Gastroesophageal sphincter (tissue), 4 donors: ENCODE data around the gene SYNPR. TPM values are rescaled to one million over a fixed set of nuclear protein-coding genes. Genes with fewer than 3 reads are reported as not detected.

Experiments used
- ATAC-seq: fragments of 150-250 bp; one replicate; pipeline ENCODE4 v1.9.1; 2016; ENCODE audit warnings: mild to moderate bottlenecking, moderate library complexity
- H3K27ac ChIP-seq, 4 donors: fragments of 200-600 bp; sonication (generic) in 3 of 4; 1 replicate in 3 of 4; 2 replicates in 1 of 4; pipeline ENCODE4 v1.5.1; 2016 to 2019
- H3K27me3 ChIP-seq: fragments of 200-600 bp; sonication (generic); one replicate; pipeline ENCODE4 v1.5.1; 2019
- H3K36me3 ChIP-seq, 2 donors: fragments of 200-600 bp; sonication (generic); one replicate each; pipeline ENCODE4 v1.5.1; 2019; ENCODE audit warnings: control low read depth in 1 of 2
- H3K4me1 ChIP-seq, 3 donors: fragments of 200-600 bp; sonication (generic); 1 replicate in 2 of 3; 2 replicates in 1 of 3; pipeline ENCODE4 v1.5.1; 2016 to 2019; ENCODE audit warnings: control low read depth in 2 of 3
- H3K4me3 ChIP-seq, 2 donors: fragments of 200-600 bp; sonication (generic); one replicate each; pipeline ENCODE4 v1.5.1; 2019; ENCODE audit warnings: mild to moderate bottlenecking in 1 of 2, moderate library complexity in 1 of 2
- H3K9me3 ChIP-seq, 3 donors: fragments of 200-600 bp; sonication (generic); one replicate each; pipeline ENCODE4 v1.5.1; 2017 to 2019; ENCODE audit warnings: control low read depth in 2 of 3
- EP300 ChIP-seq: sonication (generic); formaldehyde crosslinking; IDR thresholded peaks from one replicate; pipeline ENCODE4 v1.6.1; 2017; ENCODE audit warnings: antibody characterized with exemption, mild to moderate bottlenecking
- POLR2A ChIP-seq, 2 donors: fragments of 450-650 bp; IDR thresholded peaks; one replicate each; pipeline ENCODE4 v1.6.1; 2017; ENCODE audit warnings: antibody characterized with exemption in 2 of 2, mild to moderate bottlenecking in 2 of 2, moderate library complexity in 1 of 2
- POLR2AphosphoS5 ChIP-seq: sonication (generic); formaldehyde crosslinking; IDR thresholded peaks from one replicate; pipeline ENCODE4 v1.6.1; 2017; ENCODE audit warnings: antibody characterized with exemption
- WGBS, 2 donors: methylation state at CpG; one replicate each; pipeline ENCODE4 v1.1.5; 2018; ENCODE audit warnings: low coverage in 1 of 2; 5-methylcytosine and 5-hydroxymethylcytosine counted together
- small RNA-seq, 4 donors: library from RNA; depleted of rRNA; stranded (forward); fragments of <200 nt; gene quantifications; one replicate each; pipeline ENCODE3, GENCODE V24; 2016
- total RNA-seq, 4 donors: library from RNA; depleted of rRNA; stranded (reverse); fragments of >200 nt; gene quantifications; one replicate each; pipeline ENCODE4 v1.1.0, GENCODE V29; 2016
- TF ChIP-seq, protein P1 (sequence below), 4 experiments: fragments of 200-600 bp in 2 of 4; fragments of 450-650 bp in 2 of 4; sonication (generic) in 1 of 4; IDR thresholded peaks; one replicate each; pipeline ENCODE4 v1.5.1; 2017 to 2019; ENCODE audit warnings: antibody characterized with exemption in 4 of 4, mild to moderate bottlenecking in 2 of 4, moderate library complexity in 2 of 4

Gene SYNPR
- total RNA-seq, 4 donors from 2014 or later: 0.47 TPM; not detected in 3

GRCh38 chr3:63656786-63657185 is 378.7 kb downstream of the SYNPR start:
- Histone ChIP-seq H3K9me3 (no peaks in the 10 kb centered on the region), H3K27me3 (no peaks in the 10 kb centered on the region), H3K36me3 (no peaks in the 10 kb centered on the region), H3K27ac (no peak overlapping the region), H3K4me3 (no peak overlapping the region), H3K4me1 (no peaks in the 10 kb centered on the region)
- ATAC-seq: no peak
- WGBS, 2 donors: 75 to 82% methylated on average over 6 of the region's 6 CpGs
- TF ChIP-seq POLR2A (IDR thresholded peaks at IDR 0.05): no peak
- TF ChIP-seq, protein P1, sequence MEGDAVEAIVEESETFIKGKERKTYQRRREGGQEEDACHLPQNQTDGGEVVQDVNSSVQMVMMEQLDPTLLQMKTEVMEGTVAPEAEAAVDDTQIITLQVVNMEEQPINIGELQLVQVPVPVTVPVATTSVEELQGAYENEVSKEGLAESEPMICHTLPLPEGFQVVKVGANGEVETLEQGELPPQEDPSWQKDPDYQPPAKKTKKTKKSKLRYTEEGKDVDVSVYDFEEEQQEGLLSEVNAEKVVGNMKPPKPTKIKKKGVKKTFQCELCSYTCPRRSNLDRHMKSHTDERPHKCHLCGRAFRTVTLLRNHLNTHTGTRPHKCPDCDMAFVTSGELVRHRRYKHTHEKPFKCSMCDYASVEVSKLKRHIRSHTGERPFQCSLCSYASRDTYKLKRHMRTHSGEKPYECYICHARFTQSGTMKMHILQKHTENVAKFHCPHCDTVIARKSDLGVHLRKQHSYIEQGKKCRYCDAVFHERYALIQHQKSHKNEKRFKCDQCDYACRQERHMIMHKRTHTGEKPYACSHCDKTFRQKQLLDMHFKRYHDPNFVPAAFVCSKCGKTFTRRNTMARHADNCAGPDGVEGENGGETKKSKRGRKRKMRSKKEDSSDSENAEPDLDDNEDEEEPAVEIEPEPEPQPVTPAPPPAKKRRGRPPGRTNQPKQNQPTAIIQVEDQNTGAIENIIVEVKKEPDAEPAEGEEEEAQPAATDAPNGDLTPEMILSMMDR (IDR thresholded peaks at IDR 0.05): no peak
- no peak for TF ChIP-seq EP300
- TF ChIP-seq POLR2AphosphoS5: no peak

DNA sequence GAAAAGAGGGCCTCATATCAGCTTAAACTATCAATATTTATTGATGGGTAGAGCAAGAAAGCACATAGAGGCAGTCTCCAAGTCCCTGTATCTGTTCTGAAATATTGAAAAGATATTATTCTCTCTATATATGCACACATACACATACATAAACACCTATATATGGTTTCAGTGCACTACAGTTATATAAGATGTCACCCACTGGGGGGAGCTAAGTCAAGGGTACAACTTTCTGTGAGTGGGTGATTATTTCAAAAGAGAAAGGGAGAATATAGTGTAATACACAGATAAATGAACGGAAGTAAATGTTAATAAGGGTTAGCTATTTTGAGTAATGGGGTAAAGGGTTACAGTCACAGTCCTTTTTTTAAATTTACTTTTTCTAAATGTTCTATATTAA is 383.1 kb downstream of the SYNPR start:
- WGBS, 2 donors: 53 to 62% methylated on average over 1 of the region's 1 CpG
- Histone ChIP-seq H3K9me3 (no peaks in the 10 kb centered on the region), H3K27ac (no peak overlapping the region), H3K4me3 (no peak overlapping the region), H3K4me1 (no peaks in the 10 kb centered on the region), H3K27me3 (no peaks in the 10 kb centered on the region), H3K36me3 (no peaks in the 10 kb centered on the region)
- TF ChIP-seq POLR2AphosphoS5 (no peak), POLR2A (IDR thresholded peaks at IDR 0.05) (no peak), EP300 (no peak)
- TF ChIP-seq, protein P1 (IDR thresholded peaks at IDR 0.05): no peak
- ATAC-seq: no peak

DNA sequence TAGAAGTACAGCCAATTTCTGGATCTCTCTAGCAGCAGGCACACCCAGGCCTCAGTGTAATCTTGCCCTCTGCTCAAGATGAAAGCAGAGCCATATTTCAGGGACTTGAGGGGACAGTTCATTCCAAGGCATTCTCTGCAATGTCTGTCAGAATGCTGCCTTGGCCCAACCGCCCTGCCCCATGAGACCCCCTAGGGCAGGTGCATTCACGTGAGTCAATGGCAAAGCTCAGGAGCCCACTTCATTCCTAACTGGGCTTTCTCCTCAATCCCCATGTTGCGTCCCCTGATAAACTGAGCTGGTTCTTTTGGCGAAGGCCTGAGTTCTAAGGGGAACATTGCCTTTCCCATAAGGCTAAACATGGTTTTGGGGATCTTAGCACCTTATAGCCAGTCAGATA is 383.9 kb downstream of the SYNPR start:
- WGBS, 2 donors: 60% methylated on average over 1 of the region's 4 CpGs; no CpG with 5 or more reads in 1 of the 2 donors
- TF ChIP-seq, protein P1 (IDR thresholded peaks at IDR 0.05): no peak
- TF ChIP-seq POLR2AphosphoS5: no peak
- no peak for TF ChIP-seq POLR2A (IDR thresholded peaks at IDR 0.05)
- TF ChIP-seq EP300: no peak

DNA sequence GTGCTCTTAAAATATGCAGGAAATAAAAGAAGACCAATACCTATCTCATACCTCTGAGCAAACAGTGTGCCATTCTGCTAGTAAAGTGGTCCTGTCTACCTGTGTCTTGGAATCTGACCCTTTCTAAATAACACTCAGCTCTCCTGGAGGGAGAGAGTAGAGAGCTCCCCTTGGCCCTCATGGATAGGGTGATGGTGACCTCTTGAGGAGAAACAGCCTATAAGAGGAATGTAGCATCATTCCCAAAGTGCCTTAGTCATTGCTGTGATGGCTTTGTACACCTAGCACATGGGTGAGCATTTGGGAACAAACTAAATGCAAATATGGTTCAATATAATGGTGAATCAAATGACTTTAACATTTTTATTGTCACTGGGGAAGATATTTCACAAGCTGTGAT is 384.4 kb downstream of the SYNPR start:
- no peaks in the 10 kb centered on the region for H3K36me3 ChIP-seq
- ATAC-seq: no peak
- H3K9me3 ChIP-seq: no peaks in the 10 kb centered on the region
- H3K27ac ChIP-seq: no peak overlapping the region
- H3K4me1 ChIP-seq: no peaks in the 10 kb centered on the region
- H3K4me3 ChIP-seq: no peak overlapping the region
- no peaks in the 10 kb centered on the region for H3K27me3 ChIP-seq
- TF ChIP-seq POLR2AphosphoS5: no peak
- TF ChIP-seq EP300: no peak
- TF ChIP-seq, protein P1 (IDR thresholded peaks at IDR 0.05): no peak
- TF ChIP-seq POLR2A (IDR thresholded peaks at IDR 0.05): no peak

More for the DNA sequence above, 383.9 kb downstream of the SYNPR start:
- Histone ChIP-seq H3K4me3 (no peak overlapping the region), H3K27me3 (no peaks in the 10 kb centered on the region), H3K27ac (no peak overlapping the region), H3K9me3 (no peaks in the 10 kb centered on the region), H3K4me1 (no peaks in the 10 kb centered on the region), H3K36me3 (no peaks in the 10 kb centered on the region)
- no peak for ATAC-seq

Small RNA genes lying within 50 kb of the gene (small RNA-seq; reads per million reads assigned to genes)
- gene RNA5SP134: 0.12 to 2.5 (median 0.75) reads per million in 4 donors
